Mesothelial cell of epicardium (in vitro differentiated cells): Measurements from ENCODE around the gene KIF20B. TPM values are rescaled to one million over a fixed set of nuclear protein-coding genes. Genes with fewer than 3 reads are reported as not detected.

Experiments used
- DNase-seq, 2 experiments: peaks; one replicate each; pipeline ENCODE4 v3.0.0; 2021; ENCODE audit warnings: low spot score in 2 of 2; ENCODE audit not compliant: unreplicated experiment in 2 of 2
- H3K27ac Mint-ChIP-seq: 2 replicates; pipeline ENCODE4 v1.8.0; 2021; ENCODE audit warnings: mixed read lengths
- H3K27me3 Mint-ChIP-seq: 2 replicates; pipeline ENCODE4 v1.8.0; 2021; ENCODE audit warnings: low read depth, mixed read lengths
- H3K36me3 Mint-ChIP-seq: 2 replicates; pipeline ENCODE4 v1.8.0; 2021; ENCODE audit warnings: mixed read lengths
- H3K4me1 Mint-ChIP-seq: 2 replicates; pipeline ENCODE4 v1.8.0; 2021; ENCODE audit warnings: mixed read lengths
- H3K4me3 Mint-ChIP-seq: 2 replicates; pipeline ENCODE4 v1.8.0; 2021; ENCODE audit warnings: mild to moderate bottlenecking, moderate library complexity, mixed read lengths
- H3K9me3 Mint-ChIP-seq: 2 replicates; pipeline ENCODE4 v1.8.0; 2021; ENCODE audit warnings: mixed read lengths
- CTCF ChIP-seq: fragments of 200-600 bp; sonication (generic); IDR thresholded peaks from one replicate; pipeline ENCODE4 v1.5.0; 2021; ENCODE audit warnings: antibody characterized with exemption; ENCODE audit not compliant: unreplicated experiment
- total RNA-seq: library from RNA; stranded (reverse); gene quantifications from 3 replicates; pipeline ENCODE4 v1.2.1, GENCODE V29; 2021

KIF20B gene
- total RNA-seq, 1 donor from 2014 or later: 20.4 TPM

GRCh38 chr10:89734616-89735015, 33.2 kb downstream of the KIF20B start:
- Mint-ChIP-seq H3K36me3 (peaks cover 14% of the 10 kb centered on the region), H3K9me3 (no peaks in the 10 kb centered on the region), H3K4me1 (no peaks in the 10 kb centered on the region), H3K4me3 (no peak overlapping the region), H3K27ac (no peak overlapping the region), H3K27me3 (no peaks in the 10 kb centered on the region)
- no peak for TF ChIP-seq CTCF
- DNase-seq: no peak

- no peak for DNase-seq
- no peaks in the 10 kb centered on the region for H3K4me1 Mint-ChIP-seq
- no peak overlapping the region for H3K4me3 Mint-ChIP-seq
- peaks cover 14% of the 10 kb centered on the region for H3K36me3 Mint-ChIP-seq
- H3K27me3 Mint-ChIP-seq: no peaks in the 10 kb centered on the region
- H3K27ac Mint-ChIP-seq: no peak overlapping the region
- no peak for TF ChIP-seq CTCF
- H3K9me3 Mint-ChIP-seq: no peaks in the 10 kb centered on the region
Observed at GRCh38 chr10:89738551-89739209, 37.3 kb downstream of the KIF20B start.

GRCh38 chr10:89741126-89741762, 39.9 kb downstream of the KIF20B start:
- no peaks in the 10 kb centered on the region for H3K4me1 Mint-ChIP-seq
- peaks cover 23% of the 10 kb centered on the region for H3K36me3 Mint-ChIP-seq
- DNase-seq: no peak
- no peaks in the 10 kb centered on the region for H3K27me3 Mint-ChIP-seq
- TF ChIP-seq CTCF: no peak
- no peak overlapping the region for H3K27ac Mint-ChIP-seq
- H3K9me3 Mint-ChIP-seq: no peaks in the 10 kb centered on the region
- no peak overlapping the region for H3K4me3 Mint-ChIP-seq

- TF ChIP-seq CTCF: no peak
- peaks cover 22% of the 10 kb centered on the region for H3K36me3 Mint-ChIP-seq
- no peak overlapping the region for H3K4me3 Mint-ChIP-seq
- no peak for DNase-seq
- H3K27me3 Mint-ChIP-seq: no peaks in the 10 kb centered on the region
- no peaks in the 10 kb centered on the region for H3K4me1 Mint-ChIP-seq
- no peaks in the 10 kb centered on the region for H3K9me3 Mint-ChIP-seq
- H3K27ac Mint-ChIP-seq: no peak overlapping the region
Observed at GRCh38 chr10:89744026-89744425, 42.6 kb downstream of the KIF20B start.

- H3K36me3 Mint-ChIP-seq: peaks cover 20% of the 10 kb centered on the region
- no peaks in the 10 kb centered on the region for H3K27me3 Mint-ChIP-seq
- no peak for DNase-seq
- peaks cover 3% of the 10 kb centered on the region for H3K4me1 Mint-ChIP-seq
- no peaks in the 10 kb centered on the region for H3K9me3 Mint-ChIP-seq
- no peak overlapping the region for H3K27ac Mint-ChIP-seq
- TF ChIP-seq CTCF: no peak
- no peak overlapping the region for H3K4me3 Mint-ChIP-seq
Observed at GRCh38 chr10:89745903-89746302, 44.5 kb downstream of the KIF20B start.
